ENCODE data around the gene TPD52L2. TPM values are rescaled to one million over a fixed set of nuclear protein-coding genes. Genes with fewer than 3 reads are reported as not detected.

The TPD52L2 gene
- total RNA-seq, 1 donor from 2014 or later: 141 TPM

DNA sequence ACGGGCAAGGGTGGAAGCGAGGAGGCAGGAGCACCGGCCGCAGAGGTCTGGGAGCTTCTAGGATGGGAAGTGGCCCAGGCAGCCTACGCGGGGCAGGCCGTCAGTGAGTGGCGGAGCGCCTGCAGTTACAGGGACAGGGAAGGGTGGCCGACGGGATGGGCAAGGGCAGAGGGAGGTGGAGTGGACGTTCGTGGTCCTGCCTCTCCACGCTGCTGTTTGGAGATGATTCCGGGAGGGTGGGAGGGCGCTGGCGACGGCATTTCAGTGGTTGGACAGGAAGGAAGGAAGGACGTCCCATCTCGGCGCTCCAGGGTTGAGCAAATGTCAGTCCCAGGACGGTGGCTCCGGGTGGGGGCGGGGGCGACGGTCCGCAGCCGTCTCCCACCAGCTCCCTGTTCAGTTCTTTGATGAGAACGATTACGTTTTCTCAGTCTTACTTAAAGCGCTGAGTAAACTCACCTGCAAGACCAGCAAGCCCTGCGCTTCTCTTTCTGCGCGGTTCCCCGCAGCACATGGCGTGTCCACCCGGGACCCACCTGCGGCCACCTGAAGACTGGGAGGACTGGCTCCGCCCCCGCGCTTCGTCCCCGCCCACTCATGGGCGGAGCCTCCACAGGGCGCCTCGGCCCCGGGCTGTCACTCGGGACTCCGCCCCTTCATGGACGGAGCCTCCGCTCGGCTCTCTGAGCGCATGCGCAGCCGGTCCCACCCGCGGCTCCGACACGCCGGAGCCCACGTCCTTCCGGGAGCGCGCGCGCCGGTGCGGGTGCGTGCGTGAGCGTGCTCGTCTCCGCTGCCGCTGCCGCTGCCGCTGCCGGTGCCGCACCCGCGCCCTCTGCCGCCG, 29.5 kb downstream of the TPD52L2 start, which contains the start of gene DNAJC5:
TSS of gene DNAJC5 (plus strand) at position 769 of the 844 bp plus-strand sequence. CDS start 33,220 bp downstream, outside the sequence.
- Mint-ChIP-seq H3K36me3 (ENCODE audit: low read depth) (peaks cover 8% of the 10 kb centered on the region), H3K4me3 (ENCODE audit: unreplicated experiment) (peak within 1 kb of the TSS; percentile 79), H3K27ac (ENCODE audit: unreplicated experiment) (peak within 1 kb of the TSS; percentile 90), H3K27me3 (ENCODE audit: low read depth) (no peaks in the 10 kb centered on the region), H3K9me3 (ENCODE audit: low read depth) (no peaks in the 10 kb centered on the region), H3K4me1 (ENCODE audit: low read depth) (peaks cover 39% of the 10 kb centered on the region)
- peak; percentile 97 for DNase-seq (ENCODE audit: low spot score)
- TF ChIP-seq, protein P1, sequence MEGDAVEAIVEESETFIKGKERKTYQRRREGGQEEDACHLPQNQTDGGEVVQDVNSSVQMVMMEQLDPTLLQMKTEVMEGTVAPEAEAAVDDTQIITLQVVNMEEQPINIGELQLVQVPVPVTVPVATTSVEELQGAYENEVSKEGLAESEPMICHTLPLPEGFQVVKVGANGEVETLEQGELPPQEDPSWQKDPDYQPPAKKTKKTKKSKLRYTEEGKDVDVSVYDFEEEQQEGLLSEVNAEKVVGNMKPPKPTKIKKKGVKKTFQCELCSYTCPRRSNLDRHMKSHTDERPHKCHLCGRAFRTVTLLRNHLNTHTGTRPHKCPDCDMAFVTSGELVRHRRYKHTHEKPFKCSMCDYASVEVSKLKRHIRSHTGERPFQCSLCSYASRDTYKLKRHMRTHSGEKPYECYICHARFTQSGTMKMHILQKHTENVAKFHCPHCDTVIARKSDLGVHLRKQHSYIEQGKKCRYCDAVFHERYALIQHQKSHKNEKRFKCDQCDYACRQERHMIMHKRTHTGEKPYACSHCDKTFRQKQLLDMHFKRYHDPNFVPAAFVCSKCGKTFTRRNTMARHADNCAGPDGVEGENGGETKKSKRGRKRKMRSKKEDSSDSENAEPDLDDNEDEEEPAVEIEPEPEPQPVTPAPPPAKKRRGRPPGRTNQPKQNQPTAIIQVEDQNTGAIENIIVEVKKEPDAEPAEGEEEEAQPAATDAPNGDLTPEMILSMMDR (IDR thresholded peaks at IDR 0.05): peak; percentile 11

DNA sequence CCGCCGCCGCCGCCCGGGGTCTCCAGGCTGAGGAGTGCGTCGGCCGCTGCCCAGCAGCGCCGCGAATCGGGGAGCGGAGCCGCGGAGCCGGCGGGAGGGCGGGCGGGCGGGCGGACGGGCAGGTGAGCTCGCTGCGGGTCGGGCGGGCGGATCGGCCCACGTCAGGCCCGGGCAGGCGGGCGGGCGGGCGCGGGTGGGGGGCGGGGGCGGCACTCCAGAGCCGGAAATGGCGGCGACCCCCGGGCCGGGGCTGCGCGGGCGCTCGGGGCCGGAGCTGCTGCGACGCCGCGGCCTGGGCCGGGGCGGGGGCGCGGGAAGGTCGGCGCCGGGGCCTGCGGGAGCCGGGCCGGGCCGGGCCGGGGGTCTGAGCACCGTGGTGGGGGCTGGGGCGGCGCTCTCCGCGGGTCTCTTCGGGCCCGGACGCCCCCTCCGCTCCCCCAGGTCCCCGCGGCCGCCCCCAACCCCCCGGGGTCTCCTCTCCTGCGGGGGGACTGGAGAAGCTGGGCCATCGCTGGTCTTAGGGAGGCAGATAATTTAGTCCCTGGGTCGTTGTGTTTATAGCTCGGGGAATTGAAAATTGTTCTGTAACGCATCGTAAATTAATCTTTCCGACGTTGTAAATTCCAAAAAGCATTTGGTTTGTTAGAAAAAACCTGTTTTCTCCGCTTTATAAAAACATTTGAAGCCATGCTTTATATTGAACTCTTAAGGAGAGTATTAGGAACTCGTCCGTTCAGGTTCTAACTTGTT, 30.3 kb downstream of the TPD52L2 start:
- Mint-ChIP-seq H3K9me3 (ENCODE audit: low read depth) (no peaks in the 10 kb centered on the region), H3K27ac (ENCODE audit: unreplicated experiment) (peak overlapping the region; percentile 90), H3K4me3 (ENCODE audit: unreplicated experiment) (peak overlapping the region; percentile 79), H3K36me3 (ENCODE audit: low read depth) (peaks cover 4% of the 10 kb centered on the region), H3K27me3 (ENCODE audit: low read depth) (no peaks in the 10 kb centered on the region), H3K4me1 (ENCODE audit: low read depth) (peaks cover 39% of the 10 kb centered on the region)
- no peak for DNase-seq (ENCODE audit: low spot score)
- TF ChIP-seq, protein P1 (IDR thresholded peaks at IDR 0.05): no peak

DNA sequence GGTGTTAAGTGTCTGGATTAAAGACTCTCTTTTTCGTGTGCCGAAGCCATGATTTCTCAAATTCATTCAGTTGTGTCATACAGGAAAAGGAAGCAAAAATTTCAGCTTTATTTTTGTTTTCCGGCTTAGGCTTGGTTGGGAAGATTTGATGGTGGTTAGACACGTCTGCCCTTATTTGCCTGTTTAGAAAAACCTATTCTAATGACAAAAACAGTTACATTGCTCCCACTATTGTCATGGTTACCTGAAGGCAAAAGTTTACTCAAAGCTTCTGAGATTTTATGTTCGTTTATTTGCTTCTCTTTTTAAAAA, 30.8 kb downstream of the TPD52L2 start:
- Mint-ChIP-seq H3K27ac (ENCODE audit: unreplicated experiment) (peak overlapping the region; percentile 90), H3K4me3 (ENCODE audit: unreplicated experiment) (peak overlapping the region; percentile 79), H3K4me1 (ENCODE audit: low read depth) (peaks cover 39% of the 10 kb centered on the region), H3K27me3 (ENCODE audit: low read depth) (no peaks in the 10 kb centered on the region), H3K9me3 (ENCODE audit: low read depth) (no peaks in the 10 kb centered on the region), H3K36me3 (ENCODE audit: low read depth) (peaks cover 4% of the 10 kb centered on the region)
- TF ChIP-seq, protein P1 (IDR thresholded peaks at IDR 0.05): no peak
- no peak for DNase-seq (ENCODE audit: low spot score)

DNA sequence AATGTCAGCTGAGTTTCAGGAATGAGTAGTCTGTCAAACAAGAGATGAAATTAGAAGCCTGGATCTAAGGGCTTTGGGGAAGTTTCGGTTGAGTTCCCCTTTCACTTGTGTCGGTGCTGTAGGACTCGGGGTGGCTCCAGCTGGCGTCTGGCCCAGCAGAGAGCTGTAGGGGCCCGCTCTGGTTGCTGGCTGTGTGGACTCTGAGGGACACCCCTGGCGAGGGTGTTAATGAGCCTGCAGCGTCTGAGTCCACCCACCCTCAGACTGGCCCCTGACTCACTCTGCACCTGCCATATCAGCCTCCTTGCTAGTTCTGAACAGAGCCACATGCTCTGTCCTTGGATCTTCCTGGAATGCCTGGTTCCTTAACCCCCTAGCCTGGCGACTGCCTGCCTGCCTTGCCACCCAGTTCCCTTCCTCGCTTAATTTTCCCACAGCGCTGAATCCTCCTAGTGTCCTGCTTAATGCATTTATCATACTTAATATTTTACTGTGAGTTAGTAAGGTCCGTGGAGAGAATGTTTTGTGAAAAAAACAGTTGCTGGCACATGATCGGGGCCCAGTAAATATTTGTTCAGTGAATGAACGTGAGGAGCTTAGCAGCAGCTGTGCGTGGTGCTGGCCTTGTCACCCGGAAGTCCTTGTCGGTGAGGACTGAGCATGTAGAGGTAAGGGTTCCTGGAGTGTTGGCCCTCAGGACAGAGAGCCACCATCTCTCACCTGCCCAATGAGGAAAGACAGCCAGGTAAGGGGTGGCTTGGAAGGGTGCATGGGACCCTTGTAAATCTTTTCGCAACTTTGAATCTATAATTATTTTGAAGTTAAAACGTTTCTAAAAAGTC, 31.4 kb downstream of the TPD52L2 start:
- TF ChIP-seq, protein P1 (IDR thresholded peaks at IDR 0.05): no peak
- no peak for DNase-seq (ENCODE audit: low spot score)
- no peaks in the 10 kb centered on the region for H3K36me3 Mint-ChIP-seq (ENCODE audit: low read depth)
- peak overlapping the region; percentile 79 for H3K4me3 Mint-ChIP-seq (ENCODE audit: unreplicated experiment)
- H3K4me1 Mint-ChIP-seq (ENCODE audit: low read depth): peaks cover 39% of the 10 kb centered on the region
- peak overlapping the region; percentile 90 for H3K27ac Mint-ChIP-seq (ENCODE audit: unreplicated experiment)
- no peaks in the 10 kb centered on the region for H3K9me3 Mint-ChIP-seq (ENCODE audit: low read depth)
- H3K27me3 Mint-ChIP-seq (ENCODE audit: low read depth): no peaks in the 10 kb centered on the region
